ENCODE results near the gene PRKCH.

Gene PRKCH

DNA sequence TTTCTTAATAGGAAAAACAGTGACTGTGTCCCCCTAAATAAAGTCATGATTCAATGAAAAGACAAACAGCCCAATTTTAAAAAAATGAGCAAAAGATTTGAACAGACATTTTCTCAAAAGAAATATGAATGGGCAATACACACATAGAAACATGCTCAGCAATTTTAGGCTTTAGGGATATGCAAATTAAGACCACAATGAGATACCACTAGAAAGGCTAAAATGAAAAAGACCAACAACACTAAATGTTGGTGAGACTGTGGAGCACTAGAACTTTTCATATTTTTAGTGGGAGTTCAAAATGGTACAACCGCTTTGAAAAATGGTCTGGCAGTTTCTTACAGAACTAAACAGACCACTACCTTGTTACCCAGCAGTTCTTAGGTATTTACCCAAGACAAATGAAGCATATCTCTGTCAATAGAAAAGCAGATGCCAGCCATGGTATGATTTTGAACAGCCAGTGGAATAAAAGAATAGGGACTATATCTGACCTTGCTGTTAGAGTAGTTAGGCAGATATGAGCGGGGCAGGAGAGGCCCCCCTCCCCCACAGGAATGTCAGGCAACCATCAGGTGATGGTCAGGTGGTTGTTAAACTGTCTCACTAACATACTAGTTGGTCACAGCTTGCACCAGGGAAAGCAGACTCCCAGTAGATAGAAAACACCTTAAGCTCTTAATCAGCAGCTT is 108.8 kb downstream of the PRKCH start:
- POLR2A ChIA-PET, result interaction anchor here (0.5 kb wide), 1 partner anchor 11 kb away, joined by 3 read pairs; no protein-coding TSS in a partner anchor
- no peak for TF ChIP-seq TCF7L2 (IDR thresholded peaks at IDR 0.05; ENCODE audit: borderline replicate concordance, low read depth, low read length)
- TF ChIP-seq, protein P1, sequence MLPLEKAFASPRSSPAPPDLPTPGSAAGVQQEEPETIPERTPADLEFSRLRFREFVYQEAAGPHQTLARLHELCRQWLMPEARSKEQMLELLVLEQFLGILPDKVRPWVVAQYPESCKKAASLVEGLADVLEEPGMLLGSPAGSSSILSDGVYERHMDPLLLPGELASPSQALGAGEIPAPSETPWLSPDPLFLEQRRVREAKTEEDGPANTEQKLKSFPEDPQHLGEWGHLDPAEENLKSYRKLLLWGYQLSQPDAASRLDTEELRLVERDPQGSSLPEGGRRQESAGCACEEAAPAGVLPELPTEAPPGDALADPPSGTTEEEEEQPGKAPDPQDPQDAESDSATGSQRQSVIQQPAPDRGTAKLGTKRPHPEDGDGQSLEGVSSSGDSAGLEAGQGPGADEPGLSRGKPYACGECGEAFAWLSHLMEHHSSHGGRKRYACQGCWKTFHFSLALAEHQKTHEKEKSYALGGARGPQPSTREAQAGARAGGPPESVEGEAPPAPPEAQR (tag by site-specific recombination; IDR thresholded peaks at IDR 0.05), result no peak
- TF ChIP-seq ZNF76 (tag by site-specific recombination; IDR thresholded peaks at IDR 0.05; ENCODE audit: borderline replicate concordance, low read depth), result no peak
- TF ChIP-seq, protein P2, sequence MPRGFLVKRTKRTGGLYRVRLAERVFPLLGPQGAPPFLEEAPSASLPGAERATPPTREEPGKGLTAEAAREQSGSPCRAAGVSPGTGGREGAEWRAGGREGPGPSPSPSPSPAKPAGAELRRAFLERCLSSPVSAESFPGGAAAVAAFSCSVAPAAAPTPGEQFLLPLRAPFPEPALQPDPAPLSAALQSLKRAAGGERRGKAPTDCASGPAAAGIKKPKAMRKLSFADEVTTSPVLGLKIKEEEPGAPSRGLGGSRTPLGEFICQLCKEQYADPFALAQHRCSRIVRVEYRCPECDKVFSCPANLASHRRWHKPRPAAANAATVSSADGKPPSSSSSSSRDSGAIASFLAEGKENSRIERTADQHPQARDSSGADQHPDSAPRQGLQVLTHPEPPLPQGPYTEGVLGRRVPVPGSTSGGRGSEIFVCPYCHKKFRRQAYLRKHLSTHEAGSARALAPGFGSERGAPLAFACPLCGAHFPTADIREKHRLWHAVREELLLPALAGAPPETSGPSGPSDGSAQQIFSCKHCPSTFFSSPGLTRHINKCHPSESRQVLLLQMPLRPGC (tag by site-specific recombination; IDR thresholded peaks at IDR 0.05), result no peak
- no peak for TF ChIP-seq HOXC10 (CRISPR knock-in tag; IDR thresholded peaks at IDR 0.05)
- no peak for TF ChIP-seq ZNF366 (tag by site-specific recombination; conservative IDR thresholded peaks at IDR 0.05)
- CTCF ChIA-PET, result no interaction called here
- Histone ChIP-seq H3K36me3 (ENCODE audit: control insufficient read depth in 2 of 2, insufficient read depth in 1 of 2, low read length in 2 of 2) (no peaks in the 10 kb centered on the region), H3K4me3 (ENCODE audit: low read depth, low read length) (no peak overlapping the region), H3K27ac (ENCODE audit: extremely low read depth, low read depth, low read length) (no peak overlapping the region), H3K9me3 (ENCODE audit: control insufficient read depth, insufficient read depth, low read depth, low read length) (no peaks in the 10 kb centered on the region), H3K4me1 (ENCODE audit: control insufficient read depth, insufficient read depth, low read length) (peaks cover 9% of the 10 kb centered on the region)

DNA sequence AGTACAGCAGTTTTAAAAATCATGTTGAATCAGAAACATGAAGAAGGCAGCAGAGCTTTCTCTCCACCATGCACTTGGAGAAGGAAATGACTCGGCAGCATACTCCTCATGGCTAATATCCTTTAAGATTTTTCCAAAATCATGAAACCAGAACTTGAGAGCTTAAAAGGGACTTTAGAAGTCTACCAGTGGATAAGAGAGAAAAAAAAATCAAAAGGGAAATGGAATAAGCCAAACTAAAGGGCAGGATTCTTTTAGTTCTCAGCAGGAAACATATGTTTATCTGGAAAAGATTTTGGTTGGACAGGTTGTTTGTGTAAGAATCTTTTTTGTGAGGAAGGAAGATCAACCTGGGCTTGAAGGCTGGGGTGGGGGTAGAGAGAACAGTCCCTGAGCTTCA is 111.8 kb downstream of the PRKCH start:
- Histone ChIP-seq H3K4me3 (ENCODE audit: low read depth, low read length) (no peak overlapping the region), H3K27ac (ENCODE audit: extremely low read depth, low read depth, low read length) (no peak overlapping the region), H3K36me3 (ENCODE audit: control insufficient read depth in 2 of 2, insufficient read depth in 1 of 2, low read length in 2 of 2) (no peaks in the 10 kb centered on the region), H3K4me1 (ENCODE audit: control insufficient read depth, insufficient read depth, low read length) (peaks cover 11% of the 10 kb centered on the region), H3K9me3 (ENCODE audit: control insufficient read depth, insufficient read depth, low read depth, low read length) (no peaks in the 10 kb centered on the region)
- TF ChIP-seq ZNF174 (tag by site-specific recombination; IDR thresholded peaks at IDR 0.05) (no peak), ZNF354C (tag by site-specific recombination; IDR thresholded peaks at IDR 0.05; ENCODE audit: borderline replicate concordance, low read depth) (no peak), ZNF138 (tag by site-specific recombination; IDR thresholded peaks at IDR 0.05; ENCODE audit: borderline replicate concordance) (no peak), ZNF707 (tag by site-specific recombination; IDR thresholded peaks at IDR 0.05) (no peak), ZNF785 (tag by site-specific recombination; IDR thresholded peaks at IDR 0.05) (no peak), KLF1 (tag by site-specific recombination; IDR thresholded peaks at IDR 0.05) (no peak), ZNF324 (tag by site-specific recombination; IDR thresholded peaks at IDR 0.05) (no peak), EGR2 (tag by site-specific recombination; IDR thresholded peaks at IDR 0.05; ENCODE audit: low read depth) (no peak), BCL11A (tag by site-specific recombination; IDR thresholded peaks at IDR 0.05; ENCODE audit: low read depth) (no peak), ZBTB21 (tag by site-specific recombination; IDR thresholded peaks at IDR 0.05) (no peak), ZIC2 (tag by site-specific recombination; IDR thresholded peaks at IDR 0.05) (no peak), TRIM28 (IDR thresholded peaks at IDR 0.05; ENCODE audit: borderline replicate concordance, low read length) (no peak), ZNF274 (IDR thresholded peaks at IDR 0.05; ENCODE audit: low read length) (no peak), ZNF274 (tag by site-specific recombination; IDR thresholded peaks at IDR 0.05; ENCODE audit: borderline replicate concordance) (no peak), ZNF837 (tag by site-specific recombination; IDR thresholded peaks at IDR 0.05) (no peak), ZNF677 (tag by site-specific recombination; IDR thresholded peaks at IDR 0.05) (no peak), ZNF239 (tag by site-specific recombination; IDR thresholded peaks at IDR 0.05) (no peak)
- TF ChIP-seq, protein P3, sequence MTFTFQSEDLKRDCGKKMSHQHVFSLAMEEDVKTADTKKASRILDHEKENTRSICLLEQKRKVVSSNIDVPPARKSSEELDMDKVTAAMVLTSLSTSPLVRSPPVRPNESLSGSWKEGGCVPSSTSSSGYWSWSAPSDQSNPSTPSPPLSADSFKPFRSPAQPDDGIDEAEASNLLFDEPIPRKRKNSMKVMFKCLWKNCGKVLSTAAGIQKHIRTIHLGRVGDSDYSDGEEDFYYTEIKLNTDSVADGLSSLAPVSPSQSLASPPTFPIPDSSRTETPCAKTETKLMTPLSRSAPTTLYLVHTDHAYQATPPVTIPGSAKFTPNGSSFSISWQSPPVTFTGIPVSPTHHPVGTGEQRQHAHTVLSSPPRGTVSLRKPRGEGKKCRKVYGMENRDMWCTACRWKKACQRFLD (tag by site-specific recombination; IDR thresholded peaks at IDR 0.05), result no peak
- TF ChIP-seq, protein P4, sequence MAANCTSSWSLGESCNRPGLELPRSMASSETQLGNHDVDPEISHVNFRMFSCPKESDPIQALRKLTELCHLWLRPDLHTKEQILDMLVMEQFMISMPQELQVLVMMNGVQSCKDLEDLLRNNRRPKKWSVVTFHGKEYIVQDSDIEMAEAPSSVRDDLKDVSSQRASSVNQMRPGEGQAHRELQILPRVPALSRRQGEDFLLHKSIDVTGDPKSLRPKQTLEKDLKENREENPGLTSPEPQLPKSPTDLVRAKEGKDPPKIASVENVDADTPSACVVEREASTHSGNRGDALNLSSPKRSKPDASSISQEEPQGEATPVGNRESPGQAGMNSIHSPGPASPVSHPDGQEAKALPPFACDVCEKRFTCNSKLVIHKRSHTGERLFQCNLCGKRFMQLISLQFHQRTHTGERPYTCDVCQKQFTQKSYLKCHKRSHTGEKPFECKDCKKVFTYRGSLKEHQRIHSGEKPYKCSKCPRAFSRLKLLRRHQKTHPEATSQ (tag by site-specific recombination; IDR thresholded peaks at IDR 0.05), result no peak
- TF ChIP-seq, protein P5, sequence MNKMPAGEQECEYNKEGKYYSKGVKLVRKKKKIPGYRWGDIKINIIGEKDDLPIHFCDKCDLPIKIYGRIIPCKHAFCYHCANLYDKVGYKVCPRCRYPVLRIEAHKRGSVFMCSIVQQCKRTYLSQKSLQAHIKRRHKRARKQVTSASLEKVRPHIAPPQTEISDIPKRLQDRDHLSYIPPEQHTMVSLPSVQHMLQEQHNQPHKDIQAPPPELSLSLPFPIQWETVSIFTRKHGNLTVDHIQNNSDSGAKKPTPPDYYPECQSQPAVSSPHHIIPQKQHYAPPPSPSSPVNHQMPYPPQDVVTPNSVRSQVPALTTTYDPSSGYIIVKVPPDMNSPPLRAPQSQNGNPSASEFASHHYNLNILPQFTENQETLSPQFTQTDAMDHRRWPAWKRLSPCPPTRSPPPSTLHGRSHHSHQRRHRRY (tag by site-specific recombination; IDR thresholded peaks at IDR 0.05), result no peak
- POLR2A ChIA-PET, result no interaction called here
- CTCF ChIA-PET, result no interaction called here
